HG03565 (cell line): ENCODE results near the gene XYLT1.

ENCODE experiments used
- ATAC-seq: cut with Tn5 transposase; IDR thresholded peaks from one replicate; pipeline ENCODE4 v1.9.1; 2021; ENCODE audit warnings: mild to moderate bottlenecking, moderate library complexity; ENCODE audit not compliant: unreplicated experiment

The XYLT1 gene

DNA sequence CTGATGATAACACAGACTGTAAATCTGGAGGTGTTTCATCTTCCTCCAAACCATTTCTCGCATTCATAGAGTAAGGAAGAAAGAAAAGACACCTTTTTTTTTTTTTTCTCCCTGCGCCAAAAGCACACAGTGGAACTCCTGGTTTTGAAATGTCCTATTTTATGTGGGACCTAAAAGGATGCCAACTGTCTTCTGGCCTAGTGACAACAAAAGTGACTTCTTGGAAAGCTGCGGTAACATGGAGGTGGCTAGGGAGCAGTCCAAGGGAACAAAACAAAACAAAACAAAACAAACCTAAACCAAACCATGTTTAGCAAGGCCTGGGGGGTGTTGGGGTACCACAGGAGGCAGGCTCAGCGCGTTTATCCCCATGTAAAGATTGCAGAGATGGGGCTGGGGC, 174.8 kb downstream of the XYLT1 start:
- ATAC-seq, result no peak

DNA sequence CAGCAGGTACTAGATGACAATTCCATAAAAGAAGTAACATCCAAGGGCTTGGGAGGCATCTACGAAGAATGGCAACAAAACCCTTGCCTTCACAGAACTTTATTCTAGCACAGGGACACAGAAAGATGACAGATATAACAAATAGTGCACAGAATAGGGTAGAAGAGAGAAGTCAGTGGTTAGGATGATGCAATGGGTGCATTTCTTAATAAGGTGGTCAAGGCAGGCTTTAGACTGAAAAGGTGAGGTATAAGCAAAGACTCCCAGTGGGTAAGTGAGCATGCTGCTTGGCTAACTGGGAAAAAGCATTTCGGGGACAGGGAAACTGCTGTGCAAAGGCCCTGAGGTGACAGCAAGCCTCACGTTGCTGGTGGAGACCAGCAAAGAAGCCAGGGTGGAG, 175.9 kb downstream of the XYLT1 start:
- ATAC-seq, result no peak

DNA sequence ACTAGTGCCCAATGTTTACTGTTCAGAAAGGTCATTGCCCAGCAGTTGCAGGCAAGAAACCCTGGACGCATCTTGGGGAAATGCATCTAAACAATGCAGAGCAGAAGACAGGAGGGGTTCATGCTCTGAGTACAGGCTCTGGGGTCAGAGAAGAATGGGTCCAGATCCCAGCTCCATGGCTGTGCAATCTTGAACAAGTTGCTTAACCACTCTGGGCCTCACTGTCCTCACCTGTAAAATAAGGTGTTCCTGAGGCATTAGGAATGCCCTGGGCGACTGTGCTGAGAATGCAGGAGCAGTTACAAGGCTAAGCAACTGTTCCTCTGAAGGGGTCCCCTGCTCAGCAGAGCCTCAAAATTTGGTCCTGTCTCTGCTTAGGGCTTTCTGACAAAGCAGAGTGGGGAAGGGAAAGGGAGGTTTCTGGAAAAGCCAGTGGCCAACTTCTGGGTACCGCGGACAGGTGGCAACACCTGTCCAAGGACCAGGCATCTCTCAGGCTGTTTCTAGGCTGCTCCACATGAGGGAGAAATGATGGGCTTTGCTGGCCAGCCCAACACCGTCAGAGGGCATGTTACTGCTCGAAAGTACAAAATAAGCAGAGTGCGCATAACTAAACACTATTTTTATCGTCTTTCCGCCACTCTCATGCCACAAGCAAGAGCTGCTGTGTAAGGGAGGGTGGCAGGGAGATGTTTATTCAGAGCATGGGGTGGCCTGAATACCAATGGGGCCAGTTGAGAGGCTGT, 176.8 kb downstream of the XYLT1 start:
- no peak for ATAC-seq

DNA sequence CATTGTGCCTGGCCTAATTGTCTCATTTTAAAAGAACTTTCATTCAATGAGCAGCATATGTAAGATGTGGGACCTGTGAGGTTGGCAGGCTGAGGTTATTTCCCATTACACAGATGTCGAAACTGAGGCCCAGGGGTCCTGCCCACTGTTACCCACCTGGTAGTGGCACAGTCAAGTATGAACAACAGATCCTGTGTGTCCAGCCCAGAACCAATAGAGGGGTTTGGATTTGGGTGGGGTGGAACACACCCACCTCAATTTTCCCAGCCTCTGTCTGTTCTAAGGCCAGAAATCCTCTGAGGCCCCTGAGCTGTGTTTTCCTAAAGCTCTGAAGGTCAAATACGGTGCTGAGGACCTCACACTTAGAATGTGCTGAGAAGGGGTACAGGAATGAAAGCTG, 179.5 kb downstream of the XYLT1 start:
- ATAC-seq, result no peak

DNA sequence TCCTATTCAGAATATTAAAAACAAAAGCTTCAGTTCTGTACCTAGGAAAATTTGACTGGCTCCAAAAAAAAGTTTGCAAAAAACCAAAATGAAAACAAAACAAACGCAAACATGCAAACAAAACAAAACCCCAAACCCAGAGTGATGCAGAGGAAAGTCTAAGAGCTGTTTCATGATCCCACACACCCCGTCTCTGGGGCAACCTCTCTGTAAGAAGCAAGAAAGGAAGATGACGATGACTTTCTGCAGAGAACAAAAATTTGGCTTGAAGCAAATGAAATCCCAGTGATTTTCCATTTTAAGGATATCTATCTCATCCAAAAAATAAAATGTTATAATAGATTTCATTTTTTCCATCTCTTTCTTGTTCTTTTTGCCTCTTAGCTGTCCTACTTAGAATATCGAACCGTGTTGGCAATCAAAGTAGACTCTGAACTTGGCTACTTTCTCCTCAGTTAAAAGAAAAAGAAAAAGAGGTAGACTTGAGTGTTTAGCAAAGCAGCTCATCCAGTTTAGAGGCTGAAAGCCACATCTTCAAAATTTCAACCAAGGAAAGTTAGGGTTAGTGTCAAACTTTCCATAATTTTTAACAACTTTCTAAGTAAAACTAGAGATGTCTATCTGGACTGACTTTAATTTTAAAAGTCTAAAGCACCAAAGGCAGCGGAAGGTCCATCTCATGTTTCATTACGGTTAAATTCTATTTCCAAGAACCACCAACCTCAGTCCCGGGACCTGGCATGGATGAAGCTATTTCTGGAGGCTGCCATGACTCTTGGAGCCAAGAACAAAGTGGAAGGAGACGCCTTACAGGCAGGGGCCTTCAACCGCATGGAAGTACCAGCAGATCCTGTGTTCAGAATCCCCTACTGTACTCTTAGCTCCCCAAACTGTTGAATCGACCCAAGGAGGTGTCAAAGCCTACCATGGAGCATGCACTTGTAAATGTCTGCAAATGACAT, 180.8 kb downstream of the XYLT1 start:
- ATAC-seq, result no peak

DNA sequence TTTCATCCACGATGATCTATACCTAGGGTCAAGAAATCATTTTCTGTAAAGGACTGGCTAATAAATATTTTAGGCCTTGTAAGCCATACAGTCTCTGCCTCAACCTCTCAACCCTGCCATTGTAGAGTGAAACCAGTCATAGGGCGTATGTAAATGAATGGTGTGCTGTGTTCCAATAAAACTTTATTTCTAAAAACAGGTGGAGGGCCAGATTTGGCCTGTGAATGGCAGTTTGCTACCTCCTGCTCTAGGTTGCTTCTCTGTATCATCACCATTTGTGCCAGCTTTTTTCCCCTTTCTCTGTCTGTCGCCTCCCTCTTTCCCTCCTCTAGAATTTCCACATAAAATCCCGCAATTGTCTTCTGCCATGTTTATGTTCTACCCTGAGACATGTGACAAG, 181.7 kb downstream of the XYLT1 start:
- ATAC-seq, result no peak

DNA sequence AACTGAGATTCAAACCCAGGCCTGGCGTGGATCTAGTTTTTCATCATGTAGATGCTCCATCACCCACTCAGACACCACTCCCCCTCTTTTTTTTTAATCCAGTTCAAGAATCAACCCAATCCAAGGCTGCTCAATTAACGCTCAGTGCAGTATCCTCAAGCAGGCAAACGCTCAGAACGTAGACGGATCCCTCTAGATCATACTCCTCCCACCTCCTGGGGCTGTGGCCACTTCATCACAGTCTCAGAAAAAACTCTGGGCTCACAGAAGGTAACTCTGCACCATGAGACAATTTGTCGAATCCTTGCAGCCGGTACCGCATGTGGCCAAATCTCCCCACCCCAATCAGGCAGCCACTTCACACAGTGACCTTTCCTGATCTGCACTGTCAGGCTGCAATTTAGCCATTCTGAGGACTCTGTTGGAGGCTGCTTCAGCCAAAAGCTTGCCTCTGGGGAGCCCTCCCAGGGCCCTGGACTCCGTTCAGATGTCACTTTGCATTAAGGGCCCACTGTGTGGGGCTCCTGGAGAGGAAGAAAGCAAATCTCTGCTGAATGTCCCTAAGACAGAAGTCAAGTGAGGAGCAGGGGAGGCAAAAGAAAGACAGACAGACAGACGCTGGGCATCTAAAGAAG, 183.5 kb downstream of the XYLT1 start:
- no peak for ATAC-seq

DNA sequence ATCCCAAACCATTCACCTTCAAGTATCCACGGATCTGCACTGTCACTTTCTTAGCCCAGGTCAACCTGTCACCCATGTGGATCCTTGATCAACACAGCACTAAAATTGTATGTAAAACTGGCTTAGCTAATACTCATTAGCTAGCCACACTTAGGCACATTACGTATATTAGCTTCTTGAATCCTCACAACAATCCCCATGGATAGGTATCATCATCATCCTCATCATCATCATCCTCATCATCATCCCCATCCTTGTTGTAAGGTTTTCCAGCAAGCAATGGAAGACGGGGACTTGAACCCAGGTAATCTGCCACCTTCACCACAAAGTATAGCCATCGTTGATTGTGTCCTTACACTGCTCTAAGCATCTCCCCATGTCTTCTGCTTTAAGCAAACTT, 184.3 kb downstream of the XYLT1 start:
- ATAC-seq, result no peak

DNA sequence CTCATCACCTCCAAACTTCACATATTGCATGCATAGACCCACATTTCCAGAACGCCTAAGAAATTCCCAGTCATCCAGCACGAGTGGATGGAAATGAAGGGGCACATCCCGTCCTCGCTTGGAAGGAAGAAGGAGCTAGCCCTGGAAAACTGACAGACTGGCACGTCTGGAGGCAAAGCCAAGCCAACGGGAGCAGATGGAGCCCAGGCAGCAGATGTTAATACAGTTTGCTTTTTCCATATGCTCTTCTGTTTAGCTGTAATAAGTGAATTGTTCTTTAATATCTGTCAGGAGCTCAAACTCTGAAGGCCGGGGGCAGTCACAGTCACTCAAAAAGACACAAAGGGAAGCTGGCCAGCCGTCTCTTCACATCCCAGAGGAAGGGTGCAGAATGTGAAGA, 187.7 kb downstream of the XYLT1 start:
- no peak for ATAC-seq

DNA sequence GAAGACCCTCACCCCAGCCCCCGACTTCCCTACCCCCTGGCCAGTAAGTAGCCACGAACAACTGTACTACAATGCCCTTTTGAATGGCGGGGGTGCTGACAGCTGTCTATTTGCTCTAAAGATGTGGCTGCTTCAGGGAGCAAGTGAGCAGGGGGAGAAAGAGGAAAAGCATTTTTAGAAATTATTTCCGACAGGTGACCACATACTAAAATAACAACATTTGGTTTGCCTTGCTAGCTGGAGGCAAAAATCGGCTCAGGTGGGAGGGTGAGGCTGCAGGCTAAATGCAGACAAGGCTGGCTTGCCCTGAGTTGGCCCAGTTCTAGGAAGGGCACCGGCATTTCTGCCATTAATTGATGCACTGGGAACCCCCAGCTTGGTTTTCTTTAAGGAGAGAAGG, 188.5 kb downstream of the XYLT1 start:
- no peak for ATAC-seq

DNA sequence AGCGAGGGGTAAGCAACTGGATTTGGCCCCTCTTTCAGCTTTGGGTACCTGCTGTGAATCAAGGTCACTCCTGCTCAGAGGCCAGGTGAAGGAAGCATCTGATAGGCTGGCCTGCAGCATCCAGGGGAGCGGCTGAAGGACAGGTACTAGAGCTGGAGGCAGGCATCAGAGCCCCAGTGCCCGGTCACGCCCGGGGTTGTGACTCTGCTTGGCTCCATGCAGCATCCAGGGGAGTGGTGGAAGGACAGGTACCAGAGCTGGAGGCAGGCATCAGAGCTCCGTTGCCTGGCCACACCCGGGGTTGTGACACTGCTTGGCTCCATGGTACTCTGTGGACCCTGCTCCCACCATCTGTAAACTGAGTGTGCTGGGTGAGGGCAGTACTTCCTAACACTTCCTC, 189.7 kb downstream of the XYLT1 start:
- no peak for ATAC-seq

DNA sequence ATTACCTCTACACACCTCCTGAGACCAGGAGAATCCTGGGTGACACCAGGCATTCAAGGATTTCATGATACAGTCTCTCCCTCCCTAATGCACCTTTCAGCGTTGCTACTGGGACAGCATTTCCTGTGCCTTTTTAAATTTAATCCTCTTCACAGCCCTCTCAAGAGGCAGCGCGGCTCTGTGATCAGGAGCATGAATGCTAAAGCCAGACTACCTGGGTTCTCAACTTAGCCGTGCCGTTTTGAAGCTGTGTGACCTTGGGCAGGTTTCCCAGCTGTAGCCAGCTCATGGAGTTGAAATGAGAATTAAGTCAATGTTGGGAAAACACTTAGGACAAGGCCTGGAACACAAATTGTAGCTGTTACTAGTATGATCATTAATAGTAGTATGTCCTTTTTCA, 191.8 kb downstream of the XYLT1 start:
- ATAC-seq, result no peak

DNA sequence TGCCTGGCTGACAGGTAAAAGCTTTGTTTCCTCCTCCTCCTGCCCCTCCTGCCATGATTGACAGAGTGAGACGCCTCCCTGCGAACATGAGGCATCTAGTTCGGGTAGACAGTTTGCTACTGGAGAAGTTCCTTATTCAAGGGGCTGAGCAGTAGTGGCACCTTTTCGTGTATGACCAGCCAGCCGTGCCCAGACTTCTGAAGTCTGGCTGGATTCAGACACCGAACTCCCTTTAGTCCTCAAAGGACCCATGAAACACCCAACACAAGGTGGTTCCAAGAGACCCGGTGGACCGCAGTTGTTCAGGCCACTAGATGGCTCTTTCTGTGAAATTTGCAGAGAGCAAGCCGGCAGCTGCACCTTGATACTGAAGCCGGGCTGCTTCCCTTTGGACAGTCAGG, 192.8 kb downstream of the XYLT1 start:
- ATAC-seq, result no peak

DNA sequence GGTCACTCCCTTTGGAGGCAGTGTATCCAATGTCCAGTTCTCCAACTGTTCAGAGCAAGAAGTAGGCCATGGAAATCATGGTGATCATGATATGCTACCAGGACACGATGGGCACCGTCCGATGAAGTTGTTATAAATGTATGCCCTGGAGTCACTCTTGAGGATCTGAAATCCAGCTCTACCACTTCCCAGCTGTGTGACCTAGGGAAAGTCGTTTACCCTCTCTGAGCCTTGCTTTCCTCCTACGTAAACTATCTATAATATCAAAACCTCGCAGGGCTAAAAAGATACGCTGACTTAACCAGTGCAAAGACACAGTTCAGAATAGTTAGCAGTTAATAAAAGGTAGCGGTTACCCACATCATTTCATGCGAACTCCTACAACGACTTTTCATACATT, 194.2 kb downstream of the XYLT1 start:
- ATAC-seq, result no peak

DNA sequence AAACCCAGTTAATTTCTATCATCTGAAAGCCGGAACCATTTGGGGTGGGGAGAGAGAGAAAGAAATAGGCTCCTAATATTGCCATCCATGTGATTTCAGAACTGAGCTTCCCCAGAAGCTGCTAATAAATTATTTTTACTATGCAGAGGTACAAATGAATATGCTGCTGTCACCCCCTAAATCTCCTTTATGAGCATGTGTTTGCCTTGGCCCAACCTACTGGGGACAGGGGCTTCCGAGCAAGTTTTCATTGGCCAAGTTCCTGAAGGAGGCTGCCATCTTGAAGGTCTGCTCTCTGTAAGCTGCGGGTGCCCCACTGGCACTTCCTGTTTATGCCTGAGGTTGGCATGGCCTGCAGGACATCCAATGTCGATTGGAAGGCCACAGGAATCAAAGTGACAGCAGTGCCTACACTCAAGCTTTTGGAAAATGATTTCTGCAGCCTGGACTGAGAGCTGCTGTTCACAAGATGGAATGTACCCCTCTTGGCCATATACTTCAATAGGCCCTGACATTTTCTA, 194.7 kb downstream of the XYLT1 start:
- ATAC-seq, result no peak

DNA sequence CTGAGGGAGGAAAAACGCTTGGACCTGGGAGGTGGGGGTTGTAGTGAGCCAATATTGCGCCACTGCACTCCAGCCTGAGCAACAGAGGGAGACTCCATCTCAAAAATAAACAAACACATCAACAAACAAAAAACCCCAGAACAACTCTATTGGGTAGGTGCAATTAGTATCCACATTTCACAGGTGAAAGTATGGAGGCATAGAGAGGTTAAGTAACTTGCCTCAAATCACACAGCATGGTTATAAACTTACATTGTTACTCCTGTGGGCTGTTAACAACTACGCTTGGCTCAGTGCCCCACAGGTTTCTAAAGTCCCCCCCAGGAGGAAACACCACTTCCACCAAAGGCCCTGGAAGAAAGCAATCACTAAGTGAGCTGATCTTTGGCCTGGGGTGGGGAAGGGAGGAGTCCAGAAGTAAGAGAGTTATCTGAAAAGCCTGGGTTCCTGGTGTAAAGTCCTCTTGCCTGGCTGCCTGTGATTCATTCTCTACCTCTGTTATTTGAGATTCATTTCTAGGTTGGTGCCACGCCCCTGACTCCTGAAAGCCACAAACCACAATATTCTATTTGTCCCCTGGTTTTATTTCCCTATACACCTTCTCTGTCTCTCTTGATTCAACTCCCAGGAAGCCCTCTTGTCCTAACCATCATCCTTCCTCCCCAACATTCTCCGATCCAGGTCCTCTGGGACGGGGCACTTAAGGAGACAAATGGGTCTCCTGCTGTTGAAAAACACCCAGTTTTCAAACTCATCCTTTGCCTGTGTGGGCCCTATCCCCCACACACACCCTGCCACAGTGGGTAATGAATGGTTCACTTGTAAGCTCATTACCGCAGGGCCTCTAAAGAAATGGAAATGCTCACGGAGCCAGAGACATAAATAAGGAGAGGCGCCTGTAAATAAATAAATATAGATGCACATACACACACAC, 195.4 kb downstream of the XYLT1 start:
- no peak for ATAC-seq

DNA sequence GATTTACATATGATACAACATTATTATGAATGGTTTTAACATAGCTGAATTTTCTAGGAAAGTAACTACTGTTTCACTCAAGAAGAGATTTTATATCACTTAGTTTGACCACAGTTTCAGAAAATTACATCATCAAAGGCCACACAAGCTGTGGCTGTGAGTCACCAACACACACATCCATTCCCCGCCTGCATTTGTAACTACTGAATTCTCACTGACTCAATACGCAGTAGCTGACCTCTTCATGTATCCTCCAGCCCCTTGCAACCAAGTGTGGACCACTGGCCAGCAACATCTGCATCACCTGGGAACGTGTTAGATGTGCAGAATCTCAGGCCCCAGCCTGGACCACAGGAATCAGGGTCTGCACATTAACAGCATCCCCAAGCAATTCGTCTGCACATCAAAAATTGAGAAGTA, 197.6 kb downstream of the XYLT1 start:
- no peak for ATAC-seq

DNA sequence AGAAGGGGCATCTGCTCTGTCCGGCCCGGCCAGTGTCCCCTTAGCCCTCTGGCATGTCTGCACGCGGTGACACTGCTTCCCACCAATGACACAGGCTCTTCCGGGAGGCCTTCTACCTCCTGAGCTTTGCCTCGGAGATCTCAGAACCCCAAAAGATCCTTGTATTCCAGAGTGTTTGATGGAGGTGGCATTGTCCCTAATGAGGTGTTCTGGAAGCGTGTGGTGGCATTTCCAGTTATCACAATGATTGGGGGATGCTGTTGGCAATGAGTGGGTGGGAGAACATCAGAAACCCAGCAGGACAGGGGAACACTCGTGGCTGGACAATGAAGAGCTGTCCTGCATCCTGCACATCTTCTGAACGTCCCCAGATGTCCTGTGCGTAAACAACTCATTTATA, 198.0 kb downstream of the XYLT1 start:
- no peak for ATAC-seq

DNA sequence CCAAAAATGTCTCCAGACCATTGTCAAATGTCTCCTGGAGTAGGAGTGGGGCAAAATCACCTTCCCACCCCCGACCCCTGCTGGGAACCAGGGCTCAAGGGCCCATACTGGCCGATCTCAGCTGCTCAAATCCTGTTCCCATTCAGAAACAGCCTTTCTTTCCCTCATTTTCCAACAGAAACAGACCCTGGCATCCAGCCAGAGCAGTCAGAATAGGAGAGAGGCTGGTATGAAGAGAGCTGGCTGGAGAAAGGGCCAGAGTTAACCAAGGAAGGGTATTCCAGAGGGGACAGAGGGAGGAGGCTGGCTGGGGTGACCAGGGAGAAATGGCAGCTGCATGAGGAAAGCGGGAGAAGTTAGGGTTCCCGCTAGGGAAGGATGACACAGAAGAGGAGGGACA, 199.1 kb downstream of the XYLT1 start:
- ATAC-seq, result no peak

DNA sequence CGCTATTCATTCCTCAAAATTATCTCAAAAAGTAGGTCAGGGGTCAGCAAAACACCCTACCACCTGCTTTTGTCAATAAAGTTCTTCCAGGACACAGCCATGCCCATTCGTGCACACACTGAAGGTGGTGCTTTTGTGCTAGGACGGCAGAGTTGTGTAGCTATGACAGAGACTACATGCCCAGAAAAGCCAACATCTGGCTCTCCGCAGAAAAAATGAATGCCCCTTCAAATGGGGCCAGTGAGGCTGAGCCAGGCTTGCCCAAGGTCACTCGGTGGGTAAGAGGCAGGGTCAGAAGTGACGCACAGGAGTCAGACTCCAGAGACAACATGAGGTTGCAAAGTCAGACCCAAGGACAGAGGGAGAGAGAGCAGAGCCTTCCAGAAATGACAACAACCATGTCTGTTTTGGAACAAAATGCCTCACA, 200.1 kb downstream of the XYLT1 start:
- no peak for ATAC-seq
